Ammon's horn (tissue), 1 donor: Measurements from ENCODE around the gene VIPR2.
"Not testable (repeated sequence)": the region's sequence is repeated elsewhere in the genome, so short reads cannot be mapped to it uniquely, and the experiment has no call there.

ENCODE experiments used
- DNase-seq: peaks from one replicate; pipeline ENCODE4 v3.0.0-alpha.2; 2016; ENCODE audit warnings: low spot score

Gene VIPR2

DNA sequence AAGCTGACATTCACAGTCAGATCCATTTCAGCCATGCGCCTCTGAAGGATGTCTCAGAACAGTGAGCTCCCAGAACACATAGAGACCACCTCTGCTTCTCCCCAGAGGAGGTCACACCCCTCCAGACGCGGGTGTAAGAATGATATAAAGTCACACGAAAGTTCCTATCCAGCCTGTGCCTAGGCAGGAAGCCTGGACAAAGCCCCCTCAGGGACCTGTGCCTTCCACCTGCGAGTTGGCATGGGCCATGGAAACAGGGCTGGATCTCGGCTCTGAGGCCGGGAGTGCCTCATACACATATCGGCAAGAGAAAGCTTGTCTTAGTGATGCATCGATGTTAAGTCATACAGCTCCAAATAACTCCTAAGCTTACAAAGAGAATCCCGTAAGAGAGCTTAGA, 5.0 kb downstream of the VIPR2 start:
- DNase-seq, result no peak

DNA sequence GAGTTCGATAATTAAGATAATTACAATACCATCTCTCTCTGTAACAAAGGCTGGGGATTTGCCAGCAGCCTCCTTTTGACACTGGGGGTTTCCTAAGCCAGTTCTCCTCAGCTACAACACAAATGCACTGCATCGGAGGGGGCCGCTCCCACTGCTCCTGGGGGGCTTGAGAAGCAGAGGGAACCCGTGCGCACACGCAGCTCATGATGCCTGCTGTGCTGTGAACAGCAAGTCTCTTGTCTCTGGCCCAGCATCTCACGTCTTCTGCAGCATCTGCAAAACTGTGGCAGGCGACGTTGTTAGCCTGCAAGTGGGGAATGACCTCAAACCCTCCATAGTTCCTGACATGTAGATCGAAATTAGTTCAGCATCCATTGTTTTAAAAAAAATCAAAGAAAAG, 5.5 kb downstream of the VIPR2 start:
- DNase-seq, result no peak

DNA sequence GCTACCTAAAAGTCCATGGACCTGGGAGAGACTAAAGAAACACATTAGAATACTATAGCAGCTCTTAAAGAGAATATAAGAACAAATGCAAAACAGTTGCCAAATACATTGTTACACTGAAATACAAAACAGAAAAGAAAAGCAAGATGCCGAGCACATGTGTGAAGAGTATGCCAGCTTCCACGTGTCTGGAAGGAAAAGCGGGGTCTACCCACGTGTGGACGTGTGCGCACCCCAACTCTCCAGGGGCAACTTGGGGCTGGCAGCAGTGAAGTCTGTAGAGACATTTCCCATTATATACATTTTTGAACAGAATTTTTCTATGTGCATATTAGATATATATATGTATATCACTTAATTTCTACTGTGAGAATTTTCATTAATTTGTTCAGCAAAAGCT, 6.2 kb downstream of the VIPR2 start:
- DNase-seq, result no peak

DNA sequence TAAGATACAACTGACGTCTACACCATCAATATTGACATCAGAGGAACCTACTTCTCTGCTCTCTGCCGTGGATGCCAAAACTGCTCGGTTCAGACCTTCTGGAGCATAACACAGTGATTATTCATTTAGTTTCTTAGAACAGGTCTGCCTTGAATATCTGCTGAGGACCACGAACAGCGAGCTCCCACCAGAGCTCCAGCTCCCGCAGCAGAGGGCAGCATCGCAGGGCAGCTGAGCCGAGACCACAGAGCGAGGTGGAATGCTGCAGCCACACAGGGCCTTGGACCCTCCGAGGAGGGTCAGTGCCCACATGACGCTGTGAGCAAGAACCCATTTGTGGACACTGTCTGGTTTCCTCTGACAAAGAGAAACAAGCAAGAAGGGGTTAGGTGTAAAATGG, 6.8 kb downstream of the VIPR2 start:
- DNase-seq, result no peak

DNA sequence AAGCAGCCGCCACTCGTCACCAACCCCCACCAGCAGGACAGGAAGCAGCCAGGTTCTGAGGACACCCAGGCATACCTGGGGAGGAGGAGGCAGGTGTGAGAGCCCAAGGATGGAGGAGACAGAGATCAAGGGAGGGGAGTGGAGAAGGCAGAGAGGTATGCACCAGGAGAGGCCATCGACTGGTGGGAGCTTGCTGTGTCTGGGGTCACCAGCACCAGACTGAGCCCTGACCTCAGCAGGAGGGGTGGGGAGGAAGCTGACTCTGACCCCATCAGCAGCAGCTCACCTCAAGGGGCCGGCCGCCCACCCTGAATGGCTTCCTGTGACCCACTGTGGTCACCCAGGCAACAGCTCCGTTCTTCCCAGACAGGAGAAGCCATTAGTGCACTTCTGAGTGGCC, 7.8 kb downstream of the VIPR2 start:
- DNase-seq, result no peak

DNA sequence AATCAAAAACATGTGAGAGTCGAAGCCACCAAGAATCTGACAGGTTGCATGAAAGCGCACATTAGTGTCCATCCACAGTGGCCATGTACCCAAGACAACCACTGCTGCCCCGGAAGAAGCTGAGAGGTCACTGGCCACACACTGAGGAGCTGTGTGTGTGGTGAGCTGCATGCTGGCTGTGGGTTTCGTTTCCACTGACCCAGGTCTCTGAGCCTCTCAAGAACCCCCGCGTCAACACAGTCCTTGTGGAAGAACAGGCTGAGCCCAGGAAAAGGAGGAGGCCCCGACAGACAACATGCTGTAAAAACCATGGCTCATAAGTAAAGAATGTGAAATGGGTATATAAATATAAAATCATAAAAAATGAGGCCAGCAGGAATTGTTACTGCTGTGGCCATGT, 8.2 kb downstream of the VIPR2 start:
- no peak for DNase-seq

DNA sequence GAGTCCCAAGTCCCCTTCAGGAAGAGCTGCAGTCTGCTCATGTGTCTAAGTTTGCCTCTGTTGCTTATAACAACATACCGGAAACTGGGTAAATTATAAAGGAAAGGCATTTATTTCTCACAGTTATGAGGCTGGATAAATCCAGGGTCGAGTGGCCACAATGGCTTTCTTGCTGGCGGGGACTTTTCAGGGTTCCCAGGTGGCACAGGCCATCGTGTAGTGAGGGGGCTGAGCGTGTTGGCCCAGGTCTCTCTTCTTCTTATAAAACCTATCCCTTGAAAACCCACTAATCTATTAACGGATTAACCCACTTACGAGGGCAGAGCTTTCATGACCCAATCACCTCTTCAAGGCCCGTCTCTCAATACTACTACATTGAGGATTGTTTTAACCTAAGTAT, 8.7 kb downstream of the VIPR2 start:
- no peak for DNase-seq

DNA sequence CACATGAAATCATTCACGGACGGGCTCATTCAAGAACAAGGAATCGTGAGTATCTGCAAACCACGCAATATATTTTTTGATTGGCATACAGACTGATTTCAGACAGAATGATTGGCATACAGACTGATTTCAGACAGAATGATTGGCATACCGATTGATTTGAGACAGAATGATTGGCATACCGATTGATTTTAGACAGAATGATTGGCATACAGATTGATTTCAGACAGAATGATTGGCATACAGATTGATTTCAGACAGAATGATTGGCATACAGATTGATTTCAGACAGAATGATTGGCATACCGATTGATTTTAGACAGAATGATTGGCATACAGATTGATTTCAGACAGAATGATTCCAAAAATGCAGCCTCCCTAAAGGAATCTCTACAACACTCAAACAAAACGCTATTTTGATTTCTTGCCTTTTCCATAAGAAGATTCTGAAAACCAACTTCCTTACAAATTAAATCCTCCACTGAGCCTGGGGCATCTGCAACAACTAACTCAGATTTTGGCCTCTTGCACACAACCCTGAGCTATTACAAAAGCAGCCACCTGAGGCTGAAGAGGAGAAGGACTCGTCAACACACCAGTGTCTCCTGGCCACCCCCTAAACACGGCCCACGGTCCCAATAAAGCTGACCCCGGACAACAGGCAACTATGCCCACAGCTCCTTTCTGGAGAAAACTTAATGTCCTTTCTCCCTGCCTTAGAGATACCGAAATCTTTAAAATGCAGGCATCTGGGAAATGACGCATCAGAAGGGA, 11.8 kb downstream of the VIPR2 start:
- not testable (repeated sequence) for DNase-seq

DNA sequence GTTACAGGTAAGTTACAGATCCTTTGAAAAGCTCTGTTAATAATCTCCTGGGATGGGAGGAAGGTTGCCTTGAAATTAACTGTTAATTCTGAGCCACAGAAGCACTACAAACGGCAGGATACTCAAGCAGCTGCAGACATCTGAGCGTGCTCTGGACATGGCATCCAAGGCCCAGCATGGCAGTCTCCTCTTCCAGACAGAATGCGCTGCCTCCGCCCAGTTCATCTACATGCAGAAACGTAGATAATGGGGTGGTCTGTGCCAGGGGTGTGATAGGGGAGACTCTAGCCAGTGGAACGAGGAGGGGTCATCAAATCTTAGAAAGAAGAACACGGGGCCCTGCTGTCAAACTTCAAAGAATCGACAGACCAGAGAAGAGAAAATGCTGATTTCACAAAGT, 13.8 kb downstream of the VIPR2 start:
- DNase-seq, result no peak

DNA sequence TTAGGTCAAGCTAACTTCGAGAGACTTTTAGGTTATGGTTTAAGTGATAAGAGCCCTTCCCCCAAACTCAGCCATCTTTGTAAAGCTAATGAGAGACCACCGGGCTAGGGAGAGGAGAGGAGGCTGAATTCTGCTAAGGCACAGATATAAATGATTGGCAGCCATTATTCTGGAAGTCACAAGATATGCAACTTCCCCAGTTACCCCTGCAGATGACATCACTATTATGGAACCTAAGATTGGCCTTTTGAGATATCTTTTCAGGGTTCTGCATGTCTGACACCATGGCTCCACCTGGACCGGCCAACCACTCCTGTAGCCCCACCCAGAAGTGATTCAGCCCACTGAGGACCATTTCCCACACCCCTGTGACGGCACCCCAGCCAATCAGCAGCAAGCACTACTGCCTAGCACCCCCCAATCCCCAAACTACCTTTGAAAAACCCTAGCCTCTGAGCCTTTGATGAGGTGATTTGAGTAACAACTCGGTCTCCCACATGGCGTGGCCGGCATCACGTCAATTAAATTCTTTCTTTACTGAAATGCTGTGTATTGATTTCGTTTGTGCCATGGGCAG, 14.4 kb downstream of the VIPR2 start:
- DNase-seq, result no peak

DNA sequence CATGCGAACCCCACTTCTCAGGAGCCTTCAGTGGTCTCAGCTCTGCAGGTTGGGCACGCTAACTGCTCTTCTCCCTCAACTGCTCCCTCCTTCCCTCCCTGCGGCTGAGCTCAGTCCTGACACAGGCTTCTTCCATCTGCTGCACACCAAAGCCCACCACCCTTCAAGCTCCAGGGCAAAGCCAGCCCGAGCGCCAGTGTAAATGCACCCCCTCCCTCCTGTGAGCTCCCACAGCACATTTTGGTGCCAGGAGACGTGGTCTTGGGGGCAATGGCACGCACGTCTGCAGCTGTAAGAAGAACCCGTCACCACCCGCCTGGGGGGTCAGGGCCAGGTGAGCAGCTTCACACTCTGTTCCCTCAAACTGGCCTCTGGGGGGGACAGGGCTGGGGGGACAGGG, 15.9 kb downstream of the VIPR2 start:
- DNase-seq, result no peak

DNA sequence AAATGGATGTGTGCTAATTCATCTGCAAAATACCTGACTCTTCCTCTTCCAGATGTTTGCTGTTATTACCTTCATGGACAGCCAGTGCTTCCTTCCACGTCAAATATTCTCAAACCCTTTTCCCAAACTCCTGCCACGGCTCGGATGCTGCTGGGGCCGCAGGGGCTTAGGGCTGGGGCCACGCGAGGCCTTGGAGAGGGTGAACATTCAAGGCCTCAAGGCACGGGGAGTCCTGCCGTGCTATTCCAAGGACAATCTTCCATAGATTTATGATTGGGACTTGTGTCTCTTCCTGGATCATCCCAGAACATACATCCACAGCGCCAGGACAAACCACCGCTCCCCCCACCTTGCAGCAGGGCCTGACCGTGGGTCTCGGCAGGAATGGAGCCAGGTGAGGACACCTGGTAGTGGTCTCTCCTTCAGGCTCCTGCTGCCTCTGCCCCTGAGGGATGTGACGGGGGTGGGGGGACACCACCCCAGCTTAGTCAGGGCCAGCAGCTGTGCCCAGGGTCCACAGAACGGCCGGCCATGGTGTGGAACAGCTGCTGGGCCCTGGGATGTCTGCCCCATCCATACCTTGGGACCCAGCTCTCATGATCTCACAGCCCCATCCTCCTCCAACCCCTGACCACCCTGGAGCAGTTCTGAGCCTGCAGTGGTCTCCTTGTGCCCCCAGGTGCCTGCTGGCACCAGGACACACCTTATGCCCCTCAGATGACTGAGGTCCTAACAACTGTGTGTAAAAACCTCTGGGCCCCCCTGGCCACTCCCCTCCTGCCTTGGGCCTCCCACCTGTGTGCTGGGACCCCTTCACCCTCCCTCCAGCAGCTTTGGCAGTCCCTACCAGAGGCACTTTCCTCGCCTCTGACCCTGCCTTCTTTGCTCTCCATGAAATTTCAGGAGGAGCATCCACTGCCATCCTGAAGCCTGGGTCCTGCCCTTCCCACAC, 16.7 kb downstream of the VIPR2 start:
- no peak for DNase-seq

DNA sequence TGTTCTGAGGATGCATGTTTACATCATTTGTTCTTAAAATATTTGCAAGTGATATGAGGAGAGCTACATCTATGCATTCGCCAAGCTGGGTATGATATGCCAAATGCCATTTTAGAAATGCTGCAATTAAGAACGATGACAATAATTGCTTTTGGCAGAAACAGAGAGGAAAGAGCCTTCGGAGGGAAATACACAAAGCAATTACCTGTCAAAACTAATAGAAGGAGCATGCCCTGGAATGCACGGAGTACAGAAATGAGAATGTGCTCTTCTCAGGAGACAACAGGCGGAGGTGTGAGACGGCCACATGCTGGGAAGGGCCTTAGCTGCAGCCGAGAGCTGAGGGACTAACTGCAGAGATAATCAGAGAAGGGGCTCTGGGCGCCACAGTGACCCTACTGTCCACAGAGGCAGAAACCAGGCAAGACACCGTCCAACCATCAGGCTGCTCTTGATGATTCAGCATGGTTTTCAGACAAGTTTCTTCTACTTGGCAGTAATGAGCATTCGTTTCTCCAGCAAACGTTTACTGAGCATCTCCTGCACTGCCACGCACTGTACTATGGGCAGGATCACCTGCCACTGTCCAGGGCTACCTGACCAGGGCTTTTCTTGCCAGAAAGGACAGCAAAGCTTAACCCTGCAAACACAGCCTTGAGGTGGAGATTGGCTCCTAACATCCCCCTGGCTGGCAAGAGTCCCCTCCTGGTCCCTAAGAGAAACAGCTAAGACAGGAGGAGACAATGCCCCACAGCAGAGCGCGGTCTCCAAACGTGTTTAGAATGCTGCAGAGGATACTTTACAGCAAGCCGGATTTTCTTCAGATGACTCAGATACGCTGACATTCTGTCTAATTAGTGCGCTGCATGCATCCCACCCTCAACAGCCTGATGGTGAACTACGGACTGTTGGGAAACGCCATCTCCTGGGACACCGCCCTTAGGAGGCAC, 18.1 kb downstream of the VIPR2 start:
- DNase-seq, result no peak

DNA sequence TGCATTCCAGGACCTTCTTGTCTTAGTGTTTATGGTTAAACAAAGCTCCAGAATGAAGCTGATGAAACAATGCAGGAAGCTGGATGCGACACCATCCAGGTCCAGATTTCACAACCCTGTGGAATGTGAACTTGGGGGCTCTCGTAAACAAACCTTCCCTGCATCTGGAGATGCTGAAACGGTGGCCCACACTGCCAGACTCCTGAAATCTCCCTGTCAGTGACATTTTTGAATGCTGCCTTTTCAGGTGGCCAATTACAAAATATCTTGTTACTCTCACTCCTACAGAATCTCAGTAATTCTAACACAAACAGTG, 18.8 kb downstream of the VIPR2 start:
- DNase-seq, result no peak

DNA sequence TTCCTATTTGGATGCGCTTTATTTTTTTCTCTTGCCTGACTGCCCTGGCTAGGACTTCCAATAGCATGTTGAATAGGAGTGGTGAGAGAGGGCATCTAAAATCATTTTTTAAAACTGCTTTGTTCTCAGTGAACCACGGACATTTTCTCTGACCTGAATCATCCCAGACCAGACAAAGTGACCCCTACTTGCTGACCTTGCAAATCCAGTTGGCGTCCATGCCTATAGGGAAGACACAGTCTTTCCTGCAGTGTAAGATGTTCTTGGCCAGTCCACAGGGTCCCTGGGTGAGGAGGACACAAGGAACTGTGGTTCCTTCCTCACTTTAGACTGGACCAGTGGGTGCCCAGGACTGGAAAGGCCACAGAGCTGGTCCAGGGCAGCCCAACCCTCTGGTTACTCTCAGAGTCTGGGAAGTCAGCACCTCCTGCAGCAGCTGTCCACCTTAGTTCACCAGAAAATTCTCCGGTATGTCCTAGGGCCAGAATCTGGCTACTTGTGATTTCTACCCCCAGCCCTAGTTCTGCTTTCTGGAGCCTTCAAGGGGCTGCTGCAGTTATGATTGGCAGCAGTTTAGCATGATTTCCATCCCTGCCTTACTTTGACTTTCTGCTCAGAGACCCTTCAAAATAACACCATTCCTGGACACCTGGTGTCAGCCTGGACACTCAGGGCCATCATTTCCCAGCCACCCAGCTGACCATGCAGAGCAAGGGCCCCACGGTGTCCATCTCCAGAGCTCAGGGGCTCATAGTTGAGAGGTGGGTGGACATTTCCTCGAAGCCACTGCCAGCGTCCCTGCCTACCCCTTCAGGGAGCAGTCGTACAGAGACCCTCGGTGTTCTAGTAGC, 19.3 kb downstream of the VIPR2 start:
- DNase-seq, result no peak

DNA sequence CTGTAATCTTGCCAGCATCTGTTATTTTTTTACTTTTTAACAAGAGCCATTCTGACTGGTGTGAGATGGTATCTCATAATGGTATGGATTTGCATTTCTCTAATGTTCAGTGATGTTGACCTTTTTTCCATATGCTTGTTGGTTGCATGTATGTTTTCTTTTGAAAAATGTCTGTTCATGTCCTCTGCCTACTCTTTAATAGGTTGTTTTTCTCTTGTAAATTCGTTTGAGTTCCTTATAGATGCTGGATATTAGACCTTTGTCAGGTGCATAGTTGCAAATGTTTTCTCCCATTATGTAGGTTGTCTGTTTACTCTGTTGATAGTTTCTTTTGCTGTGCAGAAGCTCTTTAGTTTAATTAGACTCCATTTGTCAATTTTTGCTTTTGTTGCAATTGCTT, 20.9 kb downstream of the VIPR2 start:
- DNase-seq, result not testable (repeated sequence)

DNA sequence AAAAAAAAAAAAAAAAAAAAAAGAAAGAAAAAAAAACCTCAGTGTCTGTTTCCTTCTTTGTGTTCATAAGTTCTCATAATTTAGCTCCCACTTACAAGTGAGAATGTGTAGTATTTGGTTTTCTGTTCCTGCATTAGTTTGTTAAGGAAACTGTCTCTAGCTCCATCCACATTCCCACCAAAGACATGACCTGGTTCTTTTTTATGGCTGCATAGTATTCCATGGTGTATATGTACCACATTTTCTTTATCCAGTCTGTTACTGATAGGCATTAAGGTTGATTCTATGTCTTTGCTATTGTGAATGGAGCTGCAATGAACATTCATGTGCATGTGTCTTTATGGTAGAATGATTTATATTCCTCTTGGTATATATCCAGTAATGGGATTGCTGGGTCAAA, 21.4 kb downstream of the VIPR2 start:
- DNase-seq, result not testable (repeated sequence)

DNA sequence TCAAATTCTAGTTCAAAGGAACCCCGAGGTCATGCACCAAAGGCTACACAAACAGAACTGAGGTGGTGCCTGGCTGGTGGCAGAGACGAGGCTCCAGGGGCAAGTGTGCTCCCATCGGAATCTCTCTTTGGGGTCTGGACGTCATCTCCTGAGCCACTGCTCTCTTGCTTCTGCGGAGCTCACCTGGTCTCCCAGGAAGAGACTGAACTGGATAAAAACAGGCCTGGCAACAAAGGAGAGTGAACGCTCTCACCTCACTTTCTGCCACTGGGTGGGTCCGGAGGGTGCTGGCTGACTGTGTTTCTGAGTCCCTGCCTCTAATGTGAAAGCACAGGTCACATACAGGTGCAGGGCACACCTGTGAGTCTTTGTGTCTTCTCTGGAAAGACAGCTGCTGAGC, 22.4 kb downstream of the VIPR2 start:
- DNase-seq, result no peak

DNA sequence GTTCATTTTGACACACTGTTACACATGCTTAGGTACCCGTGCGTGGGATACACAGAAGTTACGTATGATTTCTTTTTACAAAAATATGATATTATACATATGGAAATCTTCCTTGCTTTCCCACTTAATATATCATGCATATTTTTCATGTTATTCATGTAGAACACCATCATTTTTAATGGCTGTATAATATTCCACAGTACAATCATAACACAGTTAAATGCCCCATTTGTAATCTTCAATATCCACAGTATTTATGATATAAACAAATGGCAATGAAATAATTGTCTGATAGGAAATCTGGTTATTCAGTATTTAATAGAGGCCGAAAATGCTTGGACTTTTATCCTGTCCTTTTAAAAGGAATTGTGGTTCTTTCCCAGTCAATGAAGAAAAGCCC, 23.2 kb downstream of the VIPR2 start:
- no peak for DNase-seq

DNA sequence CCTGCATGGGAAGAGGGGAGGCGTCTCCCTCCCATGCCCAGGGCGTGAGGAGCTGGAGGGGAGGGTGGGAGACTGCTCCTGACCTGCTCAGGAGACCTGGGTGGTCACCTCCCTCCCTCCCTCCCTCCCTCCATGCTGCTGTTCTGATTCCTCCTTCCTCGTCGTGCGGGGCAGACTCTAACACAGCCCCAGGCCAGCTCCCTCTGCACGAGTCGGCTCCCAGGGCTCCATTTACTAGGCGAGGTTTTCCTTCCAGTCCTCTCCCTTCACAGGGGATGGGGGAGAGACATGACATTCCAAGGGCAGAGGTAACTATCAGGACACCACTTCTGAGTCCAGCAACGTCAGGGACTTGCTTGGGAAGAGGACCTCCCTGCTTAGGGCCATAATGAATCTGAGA, 23.6 kb downstream of the VIPR2 start:
- DNase-seq, result no peak

DNA sequence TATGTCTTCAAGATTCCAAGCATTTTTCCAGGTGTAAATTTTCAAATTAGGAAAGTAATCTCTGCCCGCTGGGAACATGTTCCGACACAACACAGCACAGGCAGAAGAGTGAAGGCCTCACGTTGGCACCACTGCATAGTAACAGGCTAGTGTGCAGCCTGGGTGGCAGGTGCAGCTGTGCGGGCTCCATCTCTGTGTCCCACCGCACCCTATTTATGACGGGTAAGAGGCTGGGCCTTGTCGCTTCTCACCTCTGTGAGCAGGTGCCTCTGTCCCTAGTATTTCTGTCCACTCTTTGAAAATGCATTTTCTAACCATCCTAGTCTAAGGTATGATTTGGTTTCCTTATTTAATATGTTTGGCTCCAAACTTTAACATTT, 24.1 kb downstream of the VIPR2 start:
- DNase-seq, result no peak
